GM18517 (cell line): ENCODE measurements around the gene FLAD1.
A peak's percentile ranks its signal among the peaks of the same experiment; 100 is the strongest.
"Not testable (repeated sequence)": the region's sequence is repeated elsewhere in the genome, so short reads cannot be mapped to it uniquely, and the experiment has no call there.

Source experiments
- ATAC-seq: cut with Tn5 transposase; IDR thresholded peaks from one replicate; pipeline ENCODE4 v1.9.1; 2021; ENCODE audit warnings: mild to moderate bottlenecking, moderate library complexity; ENCODE audit not compliant: unreplicated experiment

FLAD1 gene

GRCh38 chr1:154988058-154988954 lies 5.2 kb downstream of the FLAD1 start:
- no peak for ATAC-seq

DNA sequence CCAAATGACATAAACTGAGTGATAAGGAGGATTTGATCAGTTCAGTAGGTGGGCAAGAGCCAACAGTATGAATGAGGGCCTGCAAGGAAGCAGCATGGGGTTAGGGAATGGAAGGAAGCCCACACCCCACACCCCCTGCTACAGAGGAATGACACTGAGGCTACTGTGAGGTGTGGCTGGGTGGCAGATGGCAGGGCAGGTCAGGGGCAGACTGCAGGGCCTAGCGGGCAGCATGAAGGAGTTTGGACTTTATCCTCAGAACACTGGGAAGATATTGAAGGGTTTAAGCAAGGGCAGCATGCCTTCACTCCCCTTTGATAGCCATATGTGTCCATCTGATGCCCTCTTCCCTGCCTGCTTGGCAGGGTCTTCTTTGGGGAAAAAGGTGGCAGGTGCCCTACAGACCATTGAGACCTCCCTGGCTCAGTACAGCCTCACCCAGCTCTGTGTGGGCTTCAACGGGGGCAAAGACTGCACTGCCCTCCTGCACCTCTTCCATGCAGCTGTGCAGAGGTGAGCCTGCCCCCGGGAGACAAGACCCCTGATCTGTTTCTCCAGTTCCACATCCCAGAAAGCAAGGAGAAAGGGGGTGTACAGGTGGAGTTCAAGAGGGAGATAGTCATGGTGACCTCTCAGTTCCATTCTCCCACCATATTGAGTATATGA lies 6.2 kb downstream of the FLAD1 start:
- ATAC-seq, result no peak

- ATAC-seq, result no peak
Measured at GRCh38 chr1:154990276-154990675, 7.1 kb downstream of the FLAD1 start.

- ATAC-seq, result no peak
Measured at GRCh38 chr1:154992721-154993571, 9.8 kb downstream of the FLAD1 start.

DNA sequence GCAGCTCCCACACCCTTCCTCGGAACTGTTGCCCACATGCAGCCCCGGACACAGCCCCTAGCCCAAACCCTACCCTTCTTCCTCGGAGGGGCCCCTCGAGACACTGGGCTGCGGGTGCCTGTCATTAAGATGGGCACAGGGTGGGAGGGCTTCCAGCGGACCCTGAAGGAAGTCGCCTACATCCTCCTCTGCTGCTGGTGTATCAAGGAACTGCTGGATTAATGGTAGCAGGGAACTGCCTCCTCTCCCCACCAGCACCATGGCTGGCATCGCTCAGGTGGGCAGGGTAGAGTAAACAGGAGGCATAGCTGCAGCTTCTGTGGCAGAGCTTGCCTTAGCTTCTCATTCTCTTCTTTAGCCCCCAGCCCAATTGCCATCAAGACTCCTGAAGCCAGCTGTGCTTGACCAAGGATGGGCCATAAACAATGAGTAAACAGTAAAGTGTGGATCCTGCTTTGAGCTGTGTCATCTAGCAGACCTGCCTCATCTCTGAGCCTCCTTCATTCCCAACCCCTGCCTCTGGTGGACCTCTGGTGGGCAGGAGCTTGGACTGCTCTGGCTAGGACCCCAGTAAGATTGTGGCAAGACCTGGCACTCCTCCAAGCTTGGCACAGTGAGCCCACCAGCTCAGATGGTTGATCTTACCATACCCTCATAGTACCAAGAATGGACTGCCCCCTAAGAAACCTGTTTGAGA lies 10.6 kb downstream of the FLAD1 start, which contains the start of gene LENEP:
Gene LENEP, plus strand, starts transcription at position 15 of the 697 bp plus-strand sequence. Its CDS starts 22 bp downstream, at position 37.
- ATAC-seq, result no peak

GRCh38 chr1:154994269-154994587 lies 11.1 kb downstream of the FLAD1 start:
- no peak for ATAC-seq

DNA sequence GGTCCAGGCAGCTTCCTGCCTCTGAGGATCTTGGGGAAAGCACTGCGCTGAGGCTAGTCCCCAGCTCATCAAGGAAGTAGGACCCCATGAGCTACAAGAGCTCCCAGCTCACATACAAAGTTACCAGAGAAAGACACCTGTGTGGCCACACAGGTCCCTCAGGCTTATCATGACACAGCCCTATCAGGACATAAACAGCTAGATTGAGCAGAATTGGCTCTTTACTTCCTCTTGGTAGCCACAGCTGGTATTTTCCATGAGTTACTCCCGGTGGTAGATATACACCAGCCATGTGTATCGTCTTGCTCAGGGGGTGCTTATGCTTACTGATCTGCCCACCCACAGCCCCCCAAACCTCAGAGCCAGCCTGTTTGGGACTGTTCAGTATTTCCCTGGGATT lies 11.4 kb downstream of the FLAD1 start:
- no peak for ATAC-seq

- not testable (repeated sequence) for ATAC-seq
Measured at GRCh38 chr1:154995301-154995983, 12.3 kb downstream of the FLAD1 start.

- ATAC-seq, result no peak
Measured at GRCh38 chr1:154996966-154997701, 14.0 kb downstream of the FLAD1 start.

GRCh38 chr1:154998201-154998780 lies 15.1 kb downstream of the FLAD1 start:
- ATAC-seq, result no peak

GRCh38 chr1:154998818-154999570 lies 15.8 kb downstream of the FLAD1 start:
- no peak for ATAC-seq

GRCh38 chr1:154999571-155000410 lies 16.6 kb downstream of the FLAD1 start:
- ATAC-seq, result no peak

GRCh38 chr1:155000411-155000725 lies 17.2 kb downstream of the FLAD1 start:
- no peak for ATAC-seq

DNA sequence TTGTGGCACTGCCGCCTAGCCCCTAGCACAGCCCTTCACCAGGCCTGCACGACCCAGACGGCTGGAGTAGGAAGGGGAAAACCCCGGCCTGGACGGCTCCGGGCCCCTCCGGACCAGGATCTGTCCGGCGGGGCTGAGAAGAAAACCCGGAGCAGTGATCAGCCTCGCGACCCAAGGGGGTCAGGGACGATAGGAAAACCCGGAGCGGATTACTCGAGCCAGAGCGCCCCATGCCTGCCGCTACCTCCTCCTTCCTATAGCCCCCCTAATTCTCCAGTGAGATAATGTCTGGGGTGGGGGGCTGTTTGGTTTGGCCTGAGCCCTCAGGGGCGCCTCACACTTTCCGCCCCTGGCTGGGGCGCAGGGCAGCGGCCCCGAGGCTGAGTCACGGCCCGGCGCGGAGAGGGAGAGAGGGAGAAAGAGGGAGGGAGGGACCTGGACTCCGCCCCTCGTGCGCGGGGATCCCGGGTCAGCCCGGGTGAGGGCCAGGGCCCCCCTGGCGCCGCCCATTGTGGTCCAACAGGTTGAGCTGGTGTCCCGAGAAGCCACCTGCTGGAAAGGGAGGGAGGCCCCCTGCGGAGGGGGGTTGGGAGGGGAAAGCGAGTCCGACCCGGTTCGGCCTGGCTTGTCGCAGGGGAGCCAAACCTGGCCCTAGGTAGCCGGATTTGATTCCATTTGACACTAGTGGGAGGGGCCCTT lies 17.7 kb downstream of the FLAD1 start:
- peak; percentile 34 for ATAC-seq

DNA sequence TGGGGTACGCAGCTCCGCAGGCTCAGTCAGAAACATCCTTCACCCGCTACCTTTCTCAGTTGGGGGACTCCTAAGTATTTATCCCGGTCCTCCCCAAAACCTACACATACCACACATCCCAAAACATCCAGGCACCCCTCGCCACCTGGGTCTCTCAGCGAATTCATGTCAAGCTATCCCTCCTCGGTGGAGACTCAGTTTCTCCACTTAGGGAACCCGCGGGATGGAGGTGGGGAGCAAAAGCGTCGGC lies 18.2 kb downstream of the FLAD1 start:
- ATAC-seq, result no peak

- ATAC-seq, result peak; percentile 37
Measured at GRCh38 chr1:155001675-155002463, 18.7 kb downstream of the FLAD1 start.
